Hindlimb muscle (tissue), 1 donor: ENCODE data around the gene DMRTC1B. TPM values are rescaled to one million over a fixed set of nuclear protein-coding genes. Genes with fewer than 3 reads are reported as not detected.
"Not testable (repeated sequence)": the region's sequence is repeated elsewhere in the genome, so short reads cannot be mapped to it uniquely, and the experiment has no call there.

Experiments
- DNase-seq: peaks from one replicate; pipeline ENCODE4 v3.0.0-alpha.2; 2013
- polyA plus RNA-seq: library from polyadenylated mRNA; unstranded; fragments of 120-200 nt; gene quantifications from one replicate; pipeline ENCODE4 v1.2.1, GENCODE V29; 2013; ENCODE audit not compliant: insufficient read length

The DMRTC1B gene
- 0.75 TPM for polyA plus RNA-seq

GRCh38 chrX:72776653-72777466 lies at the start of gene DMRTC1B:
Gene DMRTC1B (plus strand): TSS chrX:72776890. CDS start chrX:72845136, 68,246 bp downstream.
- DNase-seq, result not testable (repeated sequence)

GRCh38 chrX:72727846-72728245 lies 48.8 kb upstream of the DMRTC1B start:
- no peak for DNase-seq

GRCh38 chrX:72733636-72734035 lies 43.1 kb upstream of the DMRTC1B start:
- DNase-seq, result not testable (repeated sequence)

GRCh38 chrX:72735561-72735960 lies 41.1 kb upstream of the DMRTC1B start:
- no peak for DNase-seq

GRCh38 chrX:72745546-72745945 lies 31.1 kb upstream of the DMRTC1B start:
- DNase-seq, result not testable (repeated sequence)

GRCh38 chrX:72748545-72748944 lies 28.1 kb upstream of the DMRTC1B start:
- DNase-seq, result not testable (repeated sequence)

GRCh38 chrX:72760454-72760853 lies 16.2 kb upstream of the DMRTC1B start:
- DNase-seq, result not testable (repeated sequence)

- not testable (repeated sequence) for DNase-seq
Measured at GRCh38 chrX:72777467-72777790, 739 bp downstream of the DMRTC1B start.

GRCh38 chrX:72778146-72778545 lies 1.5 kb downstream of the DMRTC1B start:
- DNase-seq, result not testable (repeated sequence)

- not testable (repeated sequence) for DNase-seq
Measured at GRCh38 chrX:72782560-72782959, 5.9 kb downstream of the DMRTC1B start, which contains the start of gene FAM236B. Gene FAM236B (minus strand): TSS chrX:72782660. CDS start chrX:72782560, 100 bp downstream.

- not testable (repeated sequence) for DNase-seq
Measured at GRCh38 chrX:72783365-72783936, 6.8 kb downstream of the DMRTC1B start.

- DNase-seq, result not testable (repeated sequence)
Measured at GRCh38 chrX:72783964-72784363, 7.3 kb downstream of the DMRTC1B start.

- DNase-seq, result not testable (repeated sequence)
Measured at GRCh38 chrX:72788142-72788541, 11.5 kb downstream of the DMRTC1B start.

GRCh38 chrX:72790390-72790789 lies 13.7 kb downstream of the DMRTC1B start:
- not testable (repeated sequence) for DNase-seq

GRCh38 chrX:72808110-72808509 lies 31.4 kb downstream of the DMRTC1B start, which contains the start of gene FAM236D:
Gene FAM236D (minus strand): TSS chrX:72808210. CDS start chrX:72808110, 100 bp downstream.
- not testable (repeated sequence) for DNase-seq

- DNase-seq, result not testable (repeated sequence)
Measured at GRCh38 chrX:72830701-72831100, 54.0 kb downstream of the DMRTC1B start.

- DNase-seq, result not testable (repeated sequence)
Measured at GRCh38 chrX:72837532-72837931, 60.8 kb downstream of the DMRTC1B start.

GRCh38 chrX:72882898-72883297 lies 106.2 kb downstream of the DMRTC1B start:
- not testable (repeated sequence) for DNase-seq

- DNase-seq, result not testable (repeated sequence)
Measured at GRCh38 chrX:72889740-72890139, 113.0 kb downstream of the DMRTC1B start.
